GM18907 (cell line): ENCODE results near the gene ADGRL2.
"Not testable (repeated sequence)": the region's sequence is repeated elsewhere in the genome, so short reads cannot be mapped to it uniquely, and the experiment has no call there.

Source experiments
- ATAC-seq: cut with Tn5 transposase; IDR thresholded peaks from one replicate; pipeline ENCODE4 v1.9.1; 2021; ENCODE audit warnings: mild to moderate bottlenecking, moderate library complexity; ENCODE audit not compliant: unreplicated experiment

The ADGRL2 gene

DNA sequence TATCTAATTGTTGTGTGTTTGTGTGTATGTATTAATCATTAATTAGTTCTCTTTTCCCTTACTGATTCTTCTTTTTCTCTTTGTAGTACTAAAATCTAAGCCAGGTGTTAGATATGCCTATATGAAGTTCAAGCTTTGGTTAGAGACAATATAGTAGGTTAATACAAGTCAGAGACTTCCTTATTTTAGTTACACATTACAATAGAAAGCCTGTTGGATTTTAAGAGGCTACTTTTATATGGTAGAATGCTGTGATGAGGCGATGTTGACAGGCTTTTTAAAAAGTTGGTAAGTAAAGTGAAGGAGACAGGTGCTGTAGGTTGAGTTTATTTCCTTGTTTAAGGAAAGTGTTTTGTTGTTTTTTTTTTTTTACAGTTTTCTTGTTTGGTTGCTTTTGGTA, 45.9 kb downstream of the ADGRL2 start:
- no peak for ATAC-seq

DNA sequence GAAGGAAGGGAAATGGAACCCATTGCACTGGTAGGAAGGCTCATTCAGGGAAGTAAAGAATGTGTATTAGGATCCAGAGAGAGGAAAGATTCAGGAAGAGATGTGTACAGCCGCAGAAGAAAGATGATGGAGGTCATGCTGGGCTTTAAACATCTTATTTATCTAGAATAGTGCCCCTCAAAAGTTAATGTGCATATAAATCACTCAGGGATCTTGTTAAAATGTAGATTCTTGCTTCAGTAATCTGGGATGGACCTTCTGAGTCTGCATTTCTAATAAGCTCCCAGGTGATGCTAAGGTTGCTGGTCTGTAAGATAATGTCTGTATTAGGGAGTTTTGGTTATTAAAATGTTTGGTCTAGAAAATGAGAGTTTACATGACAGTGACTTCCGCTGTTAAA, 46.3 kb downstream of the ADGRL2 start:
- ATAC-seq, result no peak

DNA sequence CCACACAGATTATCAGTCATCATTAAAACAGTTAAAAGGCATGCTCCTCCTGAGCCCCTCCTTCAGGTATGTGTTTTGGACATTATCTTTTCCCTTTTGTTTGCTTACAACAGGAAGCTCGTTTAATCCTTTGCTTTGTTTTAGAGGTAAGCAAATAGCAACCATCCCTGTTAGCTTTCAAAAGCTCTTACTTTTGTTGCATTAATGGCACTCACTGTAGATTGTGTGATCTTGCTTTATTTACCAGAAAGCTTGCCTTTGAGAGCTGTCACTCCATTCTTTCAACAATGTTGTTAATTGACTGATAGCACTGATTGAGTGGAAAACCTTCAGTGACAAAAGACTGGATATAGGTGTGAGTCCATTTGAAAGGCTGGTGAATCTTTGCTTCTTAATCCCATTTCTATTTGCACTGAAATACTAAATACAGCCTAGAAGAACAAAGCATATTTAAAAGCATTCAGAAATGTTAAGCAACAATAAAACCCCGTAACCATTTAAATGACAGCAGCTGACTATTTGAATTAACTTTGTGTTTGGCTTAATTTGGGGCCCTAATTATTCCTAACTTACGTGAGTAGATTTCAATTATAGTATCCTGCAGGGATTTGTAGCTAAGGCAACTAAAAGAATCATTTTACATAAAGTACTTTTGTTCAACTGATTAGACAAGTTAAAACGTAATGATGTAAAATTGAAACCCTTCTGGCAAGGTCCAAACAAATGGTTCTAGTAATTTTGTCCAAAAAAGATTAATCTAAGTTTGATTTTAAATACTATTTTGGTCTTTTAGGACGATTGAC, 48.3 kb downstream of the ADGRL2 start:
- no peak for ATAC-seq

DNA sequence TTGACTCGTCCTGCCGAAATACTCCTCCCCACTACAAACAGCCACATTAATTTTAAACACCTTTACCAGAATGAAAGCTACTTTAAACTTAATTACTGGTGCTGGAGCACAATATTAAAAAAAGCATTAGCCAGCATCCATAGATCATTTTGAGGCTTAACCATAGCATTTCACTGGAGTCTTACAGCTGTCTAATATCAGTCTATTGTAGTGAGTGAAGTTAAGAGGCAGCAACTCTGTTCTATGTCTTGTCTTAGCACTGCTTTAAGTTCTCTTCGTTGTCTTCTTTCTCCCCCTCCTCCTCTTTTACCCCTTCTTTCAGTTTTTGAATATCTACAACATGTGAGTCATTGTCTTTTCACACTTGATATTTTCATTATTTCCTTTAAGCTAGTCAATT, 49.3 kb downstream of the ADGRL2 start:
- no peak for ATAC-seq

DNA sequence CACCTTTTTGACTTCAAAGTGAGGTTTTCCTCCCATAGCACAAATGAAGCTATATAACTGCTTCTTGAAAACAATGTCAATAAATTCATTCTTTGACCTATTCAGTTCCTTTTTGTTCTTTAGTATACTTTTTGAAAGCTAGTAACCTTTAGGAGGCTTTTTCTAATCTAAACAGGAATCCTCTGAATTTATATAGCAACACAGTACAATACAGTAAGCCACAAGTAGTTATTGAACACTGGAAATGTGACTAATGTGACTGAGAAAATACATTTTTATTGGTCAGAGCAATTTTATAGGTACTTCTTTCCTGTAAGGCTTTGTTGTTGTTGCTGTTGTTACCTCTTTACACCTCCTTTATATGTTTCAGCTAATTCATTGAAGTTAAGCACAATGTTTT, 49.8 kb downstream of the ADGRL2 start:
- ATAC-seq, result no peak

DNA sequence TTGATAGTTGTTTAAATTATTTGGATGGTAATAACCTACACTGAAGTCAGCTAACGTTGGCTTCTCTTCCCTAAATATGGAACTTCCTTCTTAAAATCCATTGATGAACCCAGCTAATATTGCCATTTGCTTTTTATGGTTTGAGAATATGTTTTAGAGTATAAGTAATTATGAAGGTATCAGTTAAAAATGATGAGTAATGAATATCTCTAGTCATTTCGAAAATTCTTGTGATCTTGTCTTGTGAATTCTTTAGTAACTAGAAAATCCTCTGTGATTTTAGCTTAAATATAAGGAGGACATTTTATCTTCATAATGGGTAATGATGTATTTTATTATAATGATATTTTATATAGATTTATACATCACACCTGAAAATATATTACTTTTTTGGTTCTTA, 50.5 kb downstream of the ADGRL2 start:
- no peak for ATAC-seq

DNA sequence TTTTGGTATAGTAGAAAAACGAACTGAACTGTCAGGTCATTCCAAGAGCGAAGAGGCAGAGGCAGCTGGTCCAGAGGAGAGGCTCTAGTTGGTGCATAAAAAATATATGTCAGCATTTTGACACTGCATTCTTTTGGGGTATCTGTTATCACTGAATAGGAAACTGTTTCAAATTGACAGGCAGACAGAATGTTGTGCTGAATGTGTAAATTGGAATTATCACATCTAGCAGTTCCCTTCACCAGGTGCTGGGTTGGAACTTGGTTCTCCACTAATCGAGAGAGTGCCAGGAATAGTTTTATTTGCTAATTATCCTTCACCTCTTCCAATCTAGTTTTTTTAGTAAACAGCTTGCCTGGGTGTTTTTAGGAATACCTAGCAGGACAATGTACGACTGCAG, 52.2 kb downstream of the ADGRL2 start:
- no peak for ATAC-seq

DNA sequence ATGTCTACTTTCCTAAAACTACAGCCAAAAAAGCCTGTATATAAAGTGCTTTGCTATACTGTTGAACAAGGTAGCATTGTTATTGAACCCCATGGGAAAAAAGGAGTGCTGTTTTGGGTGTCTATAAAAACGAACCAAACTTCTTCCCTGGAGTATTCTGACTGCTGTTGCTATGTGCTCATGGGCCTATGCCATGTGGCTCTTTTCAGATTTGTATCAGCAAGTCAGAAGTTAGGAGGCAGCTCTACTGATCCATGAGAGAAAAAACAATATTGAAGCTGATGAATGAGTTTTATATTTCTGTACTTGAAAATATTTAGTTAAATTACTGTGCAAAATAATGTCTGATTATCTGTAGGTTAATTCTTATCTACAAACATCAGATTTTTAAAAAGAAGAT, 66.5 kb downstream of the ADGRL2 start:
- no peak for ATAC-seq

DNA sequence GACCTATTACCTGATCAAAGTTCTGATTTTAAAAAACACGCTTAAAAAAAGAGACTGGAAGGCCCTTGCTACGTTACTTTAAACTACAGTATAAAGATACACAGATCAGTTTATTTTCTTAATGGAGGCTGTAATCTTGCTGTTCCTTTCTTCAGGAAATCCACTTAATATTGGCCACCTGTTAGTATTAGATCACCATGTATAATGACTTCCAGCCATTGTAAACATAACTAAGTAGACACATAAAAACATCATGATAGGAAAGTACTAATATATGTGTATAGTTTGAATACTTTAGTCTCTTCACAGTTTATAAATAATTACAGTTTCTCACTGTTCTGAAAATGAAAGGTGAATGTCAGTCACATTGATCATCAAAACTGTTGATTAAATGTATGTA, 68.6 kb downstream of the ADGRL2 start:
- no peak for ATAC-seq

DNA sequence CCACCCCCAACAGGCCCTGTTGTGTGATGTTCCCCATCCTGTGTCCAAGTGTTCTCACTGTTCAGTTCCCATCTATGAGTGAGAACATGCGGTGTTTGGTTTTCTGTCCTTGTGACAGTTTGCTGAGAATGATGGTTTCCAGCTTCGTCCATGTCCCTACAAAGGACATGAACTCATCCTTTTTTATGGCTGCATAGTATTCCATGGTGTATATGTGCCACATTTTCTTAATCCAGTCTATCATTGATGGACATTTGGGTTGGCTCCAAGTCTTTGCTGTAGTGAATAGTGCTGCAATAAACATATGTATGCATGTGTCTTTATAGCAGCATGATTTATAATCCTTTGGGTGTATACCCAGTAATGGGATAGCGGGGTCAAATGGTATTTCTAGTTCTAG, 70.4 kb downstream of the ADGRL2 start:
- ATAC-seq, result not testable (repeated sequence)

DNA sequence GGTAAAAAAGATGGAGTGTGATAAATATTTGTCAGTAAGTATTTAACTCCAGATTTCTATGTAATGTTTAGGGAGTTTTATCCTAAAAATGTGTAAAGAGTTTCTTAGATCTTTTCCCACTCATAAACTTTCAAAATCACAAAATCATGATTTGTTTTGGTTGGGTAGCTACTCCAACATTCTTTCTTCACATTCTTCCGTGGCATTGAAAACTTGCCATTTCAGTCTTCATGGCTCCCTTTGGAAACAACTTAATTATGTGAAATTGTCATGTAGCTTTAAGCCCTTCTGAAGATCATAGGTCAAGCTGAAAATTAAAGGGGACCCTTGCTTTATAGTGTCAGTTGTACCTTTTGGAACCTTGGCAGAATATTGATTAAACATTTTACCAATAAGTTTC, 73.2 kb downstream of the ADGRL2 start:
- ATAC-seq, result no peak

DNA sequence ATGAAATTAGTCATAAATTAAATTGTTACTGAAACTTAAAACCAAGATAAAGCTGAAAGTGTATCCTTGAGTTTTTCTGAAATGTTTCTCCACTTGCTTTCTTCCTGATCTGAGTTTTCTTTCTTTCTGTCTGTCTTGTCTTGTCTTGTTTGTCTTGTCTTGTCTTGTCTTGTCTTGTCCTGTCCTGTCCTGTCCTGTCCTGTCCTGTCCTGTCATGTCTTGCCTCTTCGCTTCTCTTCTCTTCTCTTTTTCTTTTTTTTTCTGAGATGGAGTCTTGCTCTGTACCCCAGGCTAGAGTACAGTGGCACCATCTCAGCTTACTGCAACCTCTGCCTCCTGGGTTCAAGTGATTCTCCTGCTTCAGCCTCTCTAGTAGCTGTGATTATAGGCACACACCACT, 73.7 kb downstream of the ADGRL2 start:
- no peak for ATAC-seq

DNA sequence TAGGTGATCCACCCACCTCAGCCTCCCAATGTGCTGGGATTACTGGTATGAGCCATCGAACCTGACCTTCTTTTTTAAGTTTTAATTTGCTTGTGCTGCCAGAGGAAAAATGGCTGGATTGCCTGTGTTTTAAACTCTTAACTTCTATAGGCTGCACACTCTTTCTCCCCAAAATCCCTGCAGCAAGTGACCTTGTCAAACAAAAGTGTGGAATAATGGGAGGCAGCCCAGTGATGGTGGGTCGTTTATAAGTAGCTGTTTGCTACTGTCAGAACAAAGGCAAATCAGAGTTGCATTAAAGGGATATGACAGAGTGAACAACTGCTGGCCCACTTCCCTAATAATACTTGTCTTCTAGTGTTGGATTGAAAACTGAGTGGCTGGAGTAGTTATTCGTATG, 74.2 kb downstream of the ADGRL2 start:
- no peak for ATAC-seq

DNA sequence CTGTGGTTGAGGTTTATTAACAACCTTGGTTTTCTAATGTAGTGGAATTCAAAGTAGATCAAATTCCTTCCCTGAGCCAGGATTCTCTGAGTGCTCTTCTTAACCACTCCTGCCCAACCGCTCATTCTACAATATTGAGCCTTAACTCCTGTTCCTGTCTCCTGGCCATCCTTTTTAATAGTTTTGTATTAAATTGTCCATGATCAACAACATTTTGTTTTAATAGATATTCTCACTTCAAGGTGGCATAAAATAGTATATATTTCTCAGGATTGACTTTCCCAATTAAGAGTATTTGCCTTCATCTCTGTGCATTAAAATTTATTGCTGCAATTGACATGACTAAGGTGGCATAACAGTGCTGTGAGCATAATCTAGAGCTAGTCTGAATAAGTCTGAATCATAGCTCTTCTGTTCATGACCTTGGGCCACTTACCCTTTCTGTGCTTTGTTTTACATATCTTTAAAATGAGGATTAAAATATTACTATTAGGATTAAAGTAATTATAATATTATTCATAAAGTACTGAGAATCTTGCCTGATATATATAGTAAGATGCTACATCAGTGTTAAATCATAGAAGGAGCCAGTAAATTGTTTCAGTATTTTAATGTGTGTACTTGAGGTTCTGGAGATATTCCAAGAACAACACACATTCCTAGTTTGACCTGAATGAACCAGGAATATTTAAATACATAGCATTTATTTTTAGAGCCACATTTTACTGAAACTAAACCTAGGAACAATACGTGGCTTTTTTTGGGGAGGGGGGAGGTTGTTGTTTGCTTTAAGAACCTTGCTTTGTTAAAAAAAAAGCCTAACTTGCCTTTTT, 76.4 kb downstream of the ADGRL2 start:
- ATAC-seq, result no peak

DNA sequence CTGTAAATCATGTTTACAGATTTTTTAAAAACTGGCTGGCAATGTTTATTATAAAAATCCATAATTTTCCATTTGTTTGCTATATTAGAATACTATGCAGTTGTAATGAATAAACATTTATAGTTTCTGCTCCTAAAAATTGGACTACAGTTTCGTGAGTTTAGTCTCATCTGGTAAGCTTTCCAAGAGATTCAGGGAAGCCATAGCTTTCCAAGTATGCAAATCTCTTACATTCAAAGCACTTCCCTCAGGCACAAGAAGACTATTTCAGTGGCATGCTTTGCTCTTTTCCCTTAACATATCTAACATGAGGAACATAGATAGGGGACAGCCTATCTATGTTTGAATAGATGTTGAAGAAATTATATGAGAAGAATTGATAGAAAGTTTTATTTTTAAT, 77.2 kb downstream of the ADGRL2 start:
- ATAC-seq, result no peak

DNA sequence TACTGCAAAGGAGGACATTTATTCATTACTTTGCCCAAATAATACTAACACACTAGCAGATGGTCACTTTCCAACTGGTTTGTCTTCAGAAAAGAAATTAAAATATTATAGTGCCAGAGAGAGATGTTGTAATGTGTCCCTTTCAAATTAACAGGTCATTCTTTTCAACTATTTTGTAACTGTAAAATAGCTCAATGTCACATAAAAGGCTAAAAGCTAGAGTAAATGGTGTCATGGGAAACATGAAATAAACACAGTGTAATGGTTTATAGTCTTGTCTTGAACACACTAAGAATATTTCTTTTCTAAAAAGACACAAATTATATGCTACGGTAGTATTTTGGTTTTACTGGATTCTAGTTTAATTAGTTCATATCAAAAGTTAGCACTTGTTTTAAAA, 77.8 kb downstream of the ADGRL2 start:
- ATAC-seq, result no peak

DNA sequence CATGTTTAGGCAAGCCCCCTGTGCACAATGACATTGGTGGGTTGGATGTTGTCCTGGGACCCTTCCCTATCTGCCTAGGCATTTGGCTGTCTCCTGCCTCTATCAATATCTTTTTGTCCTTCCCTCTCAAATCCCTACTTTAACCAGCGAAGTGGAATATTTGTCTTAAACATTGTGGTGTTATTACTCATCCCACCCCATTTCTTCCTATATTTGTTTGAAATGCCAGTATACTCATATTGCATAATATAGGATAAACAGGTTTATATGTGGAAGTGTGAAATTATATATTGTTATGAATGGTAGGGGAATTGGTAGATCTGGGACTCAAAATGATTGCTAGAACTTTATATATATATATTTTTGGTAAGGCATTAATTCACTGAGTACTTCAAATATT, 80.0 kb downstream of the ADGRL2 start:
- ATAC-seq, result no peak

DNA sequence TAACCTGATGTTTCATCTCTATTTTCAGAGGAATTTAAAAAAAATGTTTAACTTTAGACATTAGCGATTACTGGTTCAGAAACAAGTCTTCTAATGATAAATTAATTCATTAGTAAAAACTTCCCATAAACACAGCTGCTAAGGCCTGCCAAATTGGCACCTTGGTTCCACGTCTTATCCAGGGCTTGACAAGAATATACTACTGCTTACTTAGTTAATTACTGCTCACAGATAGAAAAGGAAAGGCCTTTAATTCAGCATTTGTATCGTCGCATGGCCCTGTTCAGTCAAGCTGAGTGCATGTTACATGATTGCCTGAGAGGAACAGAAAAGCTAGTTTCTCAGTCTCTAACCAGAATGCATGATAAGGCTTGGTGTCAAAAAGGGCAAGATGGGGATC, 84.6 kb downstream of the ADGRL2 start:
- no peak for ATAC-seq

DNA sequence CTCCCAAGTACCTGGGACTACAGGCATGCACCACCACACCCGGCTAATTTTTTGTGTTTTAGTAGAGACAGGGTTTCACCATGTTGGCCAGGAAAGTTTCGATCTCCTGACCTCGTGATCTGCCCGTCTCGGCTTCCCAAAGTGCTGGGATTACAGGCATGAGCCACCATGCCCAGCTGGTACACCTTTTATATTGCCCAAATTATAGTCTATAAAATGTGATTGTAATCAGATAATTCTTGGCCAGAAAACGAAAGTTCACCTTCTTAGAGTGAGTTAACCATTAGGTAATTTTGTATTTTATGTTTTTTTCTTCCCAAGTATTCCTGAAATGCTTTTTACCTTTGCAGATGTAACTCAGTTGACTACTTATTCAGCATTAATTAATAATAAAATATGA, 85.6 kb downstream of the ADGRL2 start:
- ATAC-seq, result not testable (repeated sequence)

DNA sequence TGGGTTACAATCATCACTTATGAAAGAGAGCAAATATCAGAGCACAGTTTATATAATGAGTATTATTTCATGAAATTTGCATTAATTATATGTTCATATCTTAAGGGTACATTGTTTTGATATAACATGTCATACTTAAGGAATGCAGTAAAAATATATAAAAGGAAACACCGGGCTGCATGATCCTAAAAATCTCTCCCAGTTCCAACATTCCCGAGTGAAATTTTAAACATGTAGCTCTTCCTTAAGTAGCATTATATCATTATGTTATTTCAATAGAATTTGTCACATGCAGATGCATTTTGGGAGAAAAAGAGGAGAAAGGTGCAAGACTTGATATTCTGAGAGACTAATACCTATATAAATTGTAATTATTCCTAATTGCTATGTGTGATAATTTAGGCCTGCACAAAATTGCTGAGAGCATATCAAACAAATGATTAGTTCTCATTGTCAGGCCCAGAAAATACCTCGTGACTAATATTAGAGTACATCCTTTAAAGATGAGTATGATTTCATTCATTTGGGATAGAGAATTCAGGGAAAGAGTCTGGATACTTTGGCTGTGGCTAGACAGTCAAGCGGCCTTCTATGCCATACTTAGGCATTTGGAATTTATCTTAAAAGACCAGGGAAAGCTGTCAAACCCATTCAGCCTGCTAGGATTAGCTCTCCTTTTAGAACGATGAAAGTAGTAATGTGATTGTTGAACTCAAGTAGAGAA, 86.8 kb downstream of the ADGRL2 start:
- no peak for ATAC-seq

DNA sequence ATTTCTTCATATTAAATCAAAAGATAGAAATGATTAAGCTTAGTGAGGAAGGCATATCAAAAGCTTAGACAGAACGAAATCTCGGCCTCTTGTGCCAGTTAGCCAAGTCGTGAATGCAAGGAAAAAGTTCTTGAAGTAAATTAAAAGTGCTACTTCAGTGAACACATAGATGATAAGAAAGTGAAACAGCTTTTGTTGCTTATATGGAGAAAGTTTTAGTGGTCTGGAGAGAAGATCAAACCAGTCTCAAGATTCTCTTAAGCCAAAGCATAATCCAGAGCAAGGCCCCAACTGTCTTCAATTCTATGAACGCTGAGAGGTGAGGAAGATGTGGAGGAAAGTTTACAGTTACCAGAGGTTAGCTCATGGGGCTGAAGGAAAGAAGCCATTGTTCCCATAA, 88.4 kb downstream of the ADGRL2 start:
- ATAC-seq, result no peak

DNA sequence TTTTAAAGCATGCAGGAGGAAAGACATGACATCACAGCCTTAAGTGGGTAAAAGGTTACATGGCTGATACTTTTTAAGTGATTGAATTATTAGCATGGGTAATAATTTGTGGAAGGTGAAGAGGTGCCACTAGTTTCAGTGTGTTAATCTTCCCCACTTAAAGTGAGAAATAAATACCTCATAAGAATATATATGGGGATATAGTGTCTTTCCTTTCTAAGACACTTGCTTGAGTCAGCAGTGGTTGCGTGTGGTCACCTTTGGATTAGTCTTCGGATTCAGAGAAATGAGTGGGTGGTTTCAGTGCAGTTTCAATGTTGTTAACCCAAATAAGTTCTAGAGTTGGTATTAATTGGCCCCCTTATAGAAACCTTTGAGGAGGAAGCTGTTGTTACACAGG, 94.1 kb downstream of the ADGRL2 start:
- ATAC-seq, result no peak
